Measurements from ENCODE around the gene SNTG2. TPM values are rescaled to one million over a fixed set of nuclear protein-coding genes. Genes with fewer than 3 reads are reported as not detected.

Gene SNTG2
- total and polyA plus RNA-seq, 10 of the 15 experiments (the other 5 are each of a cell fraction or from before 2014, with no cell fraction given): not detected

DNA sequence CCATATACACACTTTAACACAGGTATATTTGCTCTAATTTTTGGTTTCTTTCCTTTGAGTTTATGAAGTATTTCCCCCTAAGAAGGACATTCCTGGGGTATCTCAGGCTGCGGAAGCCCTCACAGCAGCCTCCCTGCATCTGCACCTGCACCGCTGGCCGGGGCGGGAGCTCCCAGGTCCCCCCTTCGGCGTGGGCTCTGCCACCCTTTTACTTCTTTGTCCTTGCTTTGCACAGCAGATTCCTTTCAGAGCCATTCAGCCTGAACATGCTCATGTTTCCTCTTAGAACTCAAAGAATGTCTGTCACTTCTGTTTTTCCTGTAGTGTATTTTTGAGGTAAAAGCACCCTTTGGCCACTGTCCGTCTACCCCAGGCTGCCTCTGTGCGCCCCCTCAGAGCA lies 146.5 kb downstream of the SNTG2 start (continued):
- TF ChIP-seq BCL11A (IDR thresholded peaks at IDR 0.05; ENCODE audit: low read depth, low read length) (no peak), SUZ12 (IDR thresholded peaks at IDR 0.05; ENCODE audit: unreplicated experiment) (no peak), PML (IDR thresholded peaks at IDR 0.05; ENCODE audit: low read length) (no peak)

- Histone ChIP-seq H3K9me3 (replicated peaks; ENCODE audit: control insufficient read depth, insufficient read depth, low read length) (no peaks in the 10 kb centered on the region), H2AFZ (ENCODE audit: control insufficient read depth, low read depth, low read length) (no peak overlapping the region), H3K79me2 (ENCODE audit: control insufficient read depth, insufficient read depth, low read length) (no peaks in the 10 kb centered on the region), H3K9ac (ENCODE audit: control insufficient read depth, insufficient read depth, low read length) (no peak overlapping the region), H3K27ac (ENCODE audit: control insufficient read depth, insufficient read depth) (no peak overlapping the region), H3K27me3 (replicated peaks in 1 of 2; ENCODE audit: control insufficient read depth in 2 of 2, insufficient read depth in 2 of 2, low read length in 1 of 2) (no peaks in the 10 kb centered on the region), H3K4me3 (no peak overlapping the region), H4K20me1 (ENCODE audit: control insufficient read depth, insufficient read depth) (no peaks in the 10 kb centered on the region), H3K4me1 (ENCODE audit: control insufficient read depth, insufficient read depth, low read length) (no peaks in the 10 kb centered on the region), H3K4me2 (ENCODE audit: control insufficient read depth, insufficient read depth) (no peak overlapping the region), H3K36me3 (ENCODE audit: control insufficient read depth in 2 of 2, insufficient read depth in 2 of 2, low read length in 1 of 2) (no peaks in the 10 kb centered on the region)
- intact Hi-C loops (cut with micrococcal nuclease; ENCODE audit: unreplicated experiment): no loop called here
- POLR2A ChIA-PET: no interaction called here
- ATAC-seq (no peak), FAIRE-seq (no peak), DNase-seq (ENCODE audit: low read depth, low spot score) (no peak)
- no peak for TF ChIP-seq EED (IDR thresholded peaks at IDR 0.05; ENCODE audit: low read depth)
- TF ChIP-seq, protein P1, sequence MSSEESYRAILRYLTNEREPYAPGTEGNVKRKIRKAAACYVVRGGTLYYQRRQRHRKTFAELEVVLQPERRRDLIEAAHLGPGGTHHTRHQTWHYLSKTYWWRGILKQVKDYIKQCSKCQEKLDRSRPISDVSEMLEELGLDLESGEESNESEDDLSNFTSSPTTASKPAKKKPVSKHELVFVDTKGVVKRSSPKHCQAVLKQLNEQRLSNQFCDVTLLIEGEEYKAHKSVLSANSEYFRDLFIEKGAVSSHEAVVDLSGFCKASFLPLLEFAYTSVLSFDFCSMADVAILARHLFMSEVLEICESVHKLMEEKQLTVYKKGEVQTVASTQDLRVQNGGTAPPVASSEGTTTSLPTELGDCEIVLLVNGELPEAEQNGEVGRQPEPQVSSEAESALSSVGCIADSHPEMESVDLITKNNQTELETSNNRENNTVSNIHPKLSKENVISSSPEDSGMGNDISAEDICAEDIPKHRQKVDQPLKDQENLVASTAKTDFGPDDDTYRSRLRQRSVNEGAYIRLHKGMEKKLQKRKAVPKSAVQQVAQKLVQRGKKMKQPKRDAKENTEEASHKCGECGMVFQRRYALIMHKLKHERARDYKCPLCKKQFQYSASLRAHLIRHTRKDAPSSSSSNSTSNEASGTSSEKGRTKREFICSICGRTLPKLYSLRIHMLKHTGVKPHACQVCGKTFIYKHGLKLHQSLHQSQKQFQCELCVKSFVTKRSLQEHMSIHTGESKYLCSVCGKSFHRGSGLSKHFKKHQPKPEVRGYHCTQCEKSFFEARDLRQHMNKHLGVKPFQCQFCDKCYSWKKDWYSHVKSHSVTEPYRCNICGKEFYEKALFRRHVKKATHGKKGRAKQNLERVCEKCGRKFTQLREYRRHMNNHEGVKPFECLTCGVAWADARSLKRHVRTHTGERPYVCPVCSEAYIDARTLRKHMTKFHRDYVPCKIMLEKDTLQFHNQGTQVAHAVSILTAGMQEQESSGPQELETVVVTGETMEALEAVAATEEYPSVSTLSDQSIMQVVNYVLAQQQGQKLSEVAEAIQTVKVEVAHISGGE (CRISPR knock-in tag; IDR thresholded peaks at IDR 0.05): no peak
- SMC1A ChIA-PET (ENCODE audit: uncharacterized antibody, unreplicated experiment): no interaction called here
- CTCF ChIA-PET: interaction anchor here (0.7 to 2.6 kb wide), 2 partner anchors 35 to 41 kb away, joined by 4 to 7 read pairs; no protein-coding TSS in a partner anchor
- BruUV-seq (replicated peaks): no TSS peak
- in situ Hi-C loops (cut with MboI): no loop called here
- WGBS (ENCODE audit: insufficient coverage, insufficient replicate concordance, low lambda C conversion rate, missing lambda C conversion rate): 13% methylated on average over 2 of the region's 2 CpGs
- RAD21 ChIA-PET (ENCODE audit: unreplicated experiment): no interaction called here
Observed at GRCh38 chr2:1099418-1099817, 148.8 kb downstream of the SNTG2 start.
